Body of pancreas (tissue), 4 donors: Measurements from ENCODE around the gene NOD2. TPM values are rescaled to one million over a fixed set of nuclear protein-coding genes. Genes with fewer than 3 reads are reported as not detected.
A peak's percentile ranks its signal among the peaks of the same experiment; 100 is the strongest.

Experiments
- ATAC-seq: fragments of 150-250 bp; one replicate; pipeline ENCODE4 v1.9.1; 2016
- DNase-seq, 4 donors: peaks; one replicate each; pipeline ENCODE4 v3.0.0-alpha.2; 2019
- H3K27ac ChIP-seq, 4 donors: fragments of 200-600 bp; sonication (generic); 1 replicate in 3 of 4; 2 replicates in 1 of 4; pipeline versions ENCODE4 v1.5.1 to v1.6.1; 2016 to 2019; ENCODE audit warnings: mild to moderate bottlenecking in 1 of 4, mixed read lengths in 1 of 4, moderate library complexity in 1 of 4
- H3K27me3 ChIP-seq, 2 donors: fragments of 200-600 bp; sonication (generic); one replicate each; pipeline ENCODE4 v1.6.0; 2016; ENCODE audit warnings: mild to moderate bottlenecking in 1 of 2
- H3K36me3 ChIP-seq, 2 donors: fragments of 200-600 bp; sonication (generic); replicated peaks in 1 of 2; 2 replicates each; pipeline ENCODE4 v1.5.1; 2016; ENCODE audit warnings: low read depth in 2 of 2; ENCODE audit not compliant: insufficient read depth in 1 of 2
- H3K4me1 ChIP-seq: fragments of 200-600 bp; sonication (generic); one replicate; pipeline ENCODE4 v1.6.0; 2016
- H3K4me3 ChIP-seq, 2 donors: fragments of 200-600 bp; sonication (generic); 1 replicate in 1 of 2; 2 replicates in 1 of 2; pipeline ENCODE4 v1.5.1; 2016 to 2019
- H3K9me3 ChIP-seq, 3 donors: fragments of 200-600 bp; sonication (generic); 1 replicate in 2 of 3; 2 replicates in 1 of 3; pipeline ENCODE4 v1.5.1; 2016
- POLR2A ChIP-seq, 3 donors: fragments of 450-650 bp; IDR thresholded peaks; one replicate each; pipeline ENCODE4 v1.6.1; 2016; ENCODE audit warnings: antibody characterized with exemption in 3 of 3, mild to moderate bottlenecking in 2 of 3
- WGBS, 2 donors: methylation state at CpG; one replicate each; pipeline ENCODE4 v1.1.5; 2017; 5-methylcytosine and 5-hydroxymethylcytosine counted together
- intact Hi-C: fragments of 100-400 bp; cut with DNase I; formaldehyde crosslinking; loops from one replicate; pipeline ENCODE4 v1.15.1; 2023
- total RNA-seq, 2 donors: library from RNA; depleted of rRNA; stranded (reverse); fragments of >200 nt; gene quantifications; one replicate each; pipeline ENCODE4 v1.1.0, GENCODE V29; 2016
- TF ChIP-seq, protein P1 (sequence below), 7 experiments: fragments of 450-650 bp in 4 of 7; fragments of 200-600 bp in 3 of 7; sonication (generic) in 3 of 7; IDR thresholded peaks; one replicate each; pipeline ENCODE4 v1.5.1; 2016 to 2019; ENCODE audit warnings: antibody characterized with exemption in 7 of 7

NOD2 gene
- total RNA-seq, 2 donors from 2014 or later: 0.33 to 1.8 TPM

GRCh38 chr16:50668368-50669008 is 24.9 kb upstream of the NOD2 start:
- Histone ChIP-seq H3K27ac (no peak overlapping the region), H3K9me3 (peaks cover 0 to 11% (median 2%) of the 10 kb centered on the region in 3 donors), H3K27me3 (peaks cover 0 to 5% of the 10 kb centered on the region in 2 donors), H3K36me3 (no peaks in the 10 kb centered on the region), H3K4me3 (no peak overlapping the region), H3K4me1 (peaks cover 14% of the 10 kb centered on the region)
- intact Hi-C loops: loop anchor here (10.0 kb wide), 1 partner anchor 424 kb away; no protein-coding TSS in a partner anchor
- peak in 2 of 4 donors; percentile 36 to 55 for DNase-seq
- peak; percentile 40 for ATAC-seq
- TF ChIP-seq POLR2A (IDR thresholded peaks at IDR 0.05): no peak
- TF ChIP-seq, protein P1, sequence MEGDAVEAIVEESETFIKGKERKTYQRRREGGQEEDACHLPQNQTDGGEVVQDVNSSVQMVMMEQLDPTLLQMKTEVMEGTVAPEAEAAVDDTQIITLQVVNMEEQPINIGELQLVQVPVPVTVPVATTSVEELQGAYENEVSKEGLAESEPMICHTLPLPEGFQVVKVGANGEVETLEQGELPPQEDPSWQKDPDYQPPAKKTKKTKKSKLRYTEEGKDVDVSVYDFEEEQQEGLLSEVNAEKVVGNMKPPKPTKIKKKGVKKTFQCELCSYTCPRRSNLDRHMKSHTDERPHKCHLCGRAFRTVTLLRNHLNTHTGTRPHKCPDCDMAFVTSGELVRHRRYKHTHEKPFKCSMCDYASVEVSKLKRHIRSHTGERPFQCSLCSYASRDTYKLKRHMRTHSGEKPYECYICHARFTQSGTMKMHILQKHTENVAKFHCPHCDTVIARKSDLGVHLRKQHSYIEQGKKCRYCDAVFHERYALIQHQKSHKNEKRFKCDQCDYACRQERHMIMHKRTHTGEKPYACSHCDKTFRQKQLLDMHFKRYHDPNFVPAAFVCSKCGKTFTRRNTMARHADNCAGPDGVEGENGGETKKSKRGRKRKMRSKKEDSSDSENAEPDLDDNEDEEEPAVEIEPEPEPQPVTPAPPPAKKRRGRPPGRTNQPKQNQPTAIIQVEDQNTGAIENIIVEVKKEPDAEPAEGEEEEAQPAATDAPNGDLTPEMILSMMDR (IDR thresholded peaks at IDR 0.05): peak in 2 of 7 experiments; percentile 14 to 39
- 58 to 61% methylated on average over 4 to 5 of the region's 5 CpGs for WGBS, 2 donors

DNA sequence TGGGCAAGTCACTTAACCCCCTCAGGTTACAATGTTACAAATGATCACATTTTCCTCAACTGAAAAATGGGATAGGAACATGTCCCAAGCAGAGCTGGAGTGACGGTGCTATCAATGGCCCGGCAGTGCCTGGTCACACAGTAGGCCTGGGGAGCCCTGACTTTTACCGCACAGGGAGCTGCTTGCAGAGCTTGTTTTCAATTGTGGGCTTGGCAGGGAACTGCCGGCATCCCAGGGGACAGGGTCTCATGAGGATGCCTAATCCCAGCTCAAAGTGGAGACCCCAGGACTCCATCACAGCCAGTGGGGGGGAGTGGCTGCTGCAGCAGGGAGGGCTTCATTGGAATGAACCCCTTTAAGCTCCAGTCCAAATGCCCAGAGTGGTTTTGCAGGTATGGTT is 23.7 kb upstream of the NOD2 start:
- Histone ChIP-seq H3K36me3 (no peaks in the 10 kb centered on the region), H3K4me1 (peaks cover 14% of the 10 kb centered on the region), H3K4me3 (no peak overlapping the region), H3K9me3 (peaks cover 0 to 13% (median 2%) of the 10 kb centered on the region in 3 donors), H3K27me3 (peaks cover 0 to 9% of the 10 kb centered on the region in 2 donors), H3K27ac (no peak overlapping the region)
- TF ChIP-seq POLR2A (IDR thresholded peaks at IDR 0.05): no peak
- TF ChIP-seq, protein P1 (IDR thresholded peaks at IDR 0.05): no peak
- intact Hi-C loops: loop anchor here (10.0 kb wide), 2 partner anchors 285 to 425 kb away; no protein-coding TSS in a partner anchor
- 97 to 100% methylated on average over 3 to 4 of the region's 4 CpGs for WGBS, 2 donors
- ATAC-seq: no peak
- no peak for DNase-seq

DNA sequence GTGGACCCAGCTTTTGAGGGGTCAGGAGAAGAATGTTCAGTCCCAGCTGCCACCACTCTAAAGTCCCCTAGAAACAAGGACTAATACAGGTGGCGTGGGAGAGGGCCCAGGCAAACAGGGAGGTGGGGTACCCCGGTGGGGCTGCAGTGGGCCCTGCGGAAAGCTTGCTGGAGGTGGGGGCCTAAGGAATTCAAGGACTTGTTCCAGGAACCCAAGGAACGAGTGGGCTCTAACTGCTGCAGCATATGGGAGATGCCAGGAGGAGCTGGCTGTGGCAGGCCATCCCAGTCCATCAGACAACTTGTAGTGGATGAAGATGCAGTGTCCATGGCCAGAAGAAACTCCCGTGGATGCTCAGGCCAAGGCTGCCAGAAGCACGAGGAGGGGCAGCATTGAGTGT is 22.9 kb upstream of the NOD2 start:
- ATAC-seq (no peak), DNase-seq (no peak)
- H3K4me3 ChIP-seq: no peak overlapping the region
- peaks cover 7% of the 10 kb centered on the region for H3K4me1 ChIP-seq
- intact Hi-C loops: loop anchor here (10.0 kb wide), 1 partner anchor 286 kb away; no protein-coding TSS in a partner anchor
- H3K36me3 ChIP-seq: no peaks in the 10 kb centered on the region
- TF ChIP-seq POLR2A (IDR thresholded peaks at IDR 0.05): no peak
- TF ChIP-seq, protein P1 (IDR thresholded peaks at IDR 0.05): no peak
- H3K27me3 ChIP-seq: peaks cover 0 to 9% of the 10 kb centered on the region in 2 donors
- 83 to 86% methylated on average over 6 of the region's 6 CpGs for WGBS, 2 donors
- H3K27ac ChIP-seq: no peak overlapping the region
- peaks cover 0 to 13% (median 2%) of the 10 kb centered on the region in 3 donors for H3K9me3 ChIP-seq

- no peak for DNase-seq
- Histone ChIP-seq H3K27ac (no peak overlapping the region), H3K4me3 (no peak overlapping the region), H3K4me1 (peaks cover 4% of the 10 kb centered on the region), H3K27me3 (peaks cover 0 to 9% of the 10 kb centered on the region in 2 donors), H3K9me3 (peaks cover 0 to 13% (median 0%) of the 10 kb centered on the region in 3 donors), H3K36me3 (no peaks in the 10 kb centered on the region)
- intact Hi-C loops: loop anchor here (10.0 kb wide), 1 partner anchor 287 kb away; no protein-coding TSS in a partner anchor
- WGBS, 2 donors: 33 to 59% methylated on average over 2 of the region's 2 CpGs
- no peak for ATAC-seq
- TF ChIP-seq POLR2A (IDR thresholded peaks at IDR 0.05): no peak
- TF ChIP-seq, protein P1 (IDR thresholded peaks at IDR 0.05): peak in 4 of 7 experiments; percentile 12 to 32 (median 20)
Measured at GRCh38 chr16:50671644-50672260, 21.7 kb upstream of the NOD2 start.
